KMS-11 (cell line): ENCODE data around the gene SYCP1.

ENCODE experiments used
- H2AFZ ChIP-seq: fragments of 200-600 bp; sonication (generic); 2 replicates; pipeline ENCODE4 v1.6.1; 2016; ENCODE audit warnings: antibody characterized with exemption, mixed run types, low read depth
- H3K27ac ChIP-seq: fragments of 200-600 bp; sonication (generic); 2 replicates; pipeline ENCODE4 v1.6.1; 2016; ENCODE audit warnings: mild to moderate bottlenecking, mixed run types
- H3K27me3 ChIP-seq: fragments of 200-600 bp; sonication (generic); 2 replicates; pipeline ENCODE4 v1.6.1; 2017; ENCODE audit warnings: mild to moderate bottlenecking, low read depth, mixed run types, moderate library complexity; ENCODE audit not compliant: insufficient read depth
- H3K36me3 ChIP-seq: fragments of 200-600 bp; sonication (generic); 2 replicates; pipeline ENCODE4 v1.6.1; 2017; ENCODE audit warnings: mild to moderate bottlenecking, mixed run types; ENCODE audit not compliant: insufficient read depth
- H3K4me1 ChIP-seq: fragments of 200-600 bp; sonication (generic); 2 replicates; pipeline ENCODE4 v1.6.1; 2016; ENCODE audit warnings: mild to moderate bottlenecking, low read depth, mixed run types; ENCODE audit not compliant: poor library complexity, severe bottlenecking
- H3K4me2 ChIP-seq: fragments of 200-600 bp; sonication (generic); 2 replicates; pipeline ENCODE4 v1.7.0; 2016; ENCODE audit warnings: mild to moderate bottlenecking, mixed run types
- H3K4me3 ChIP-seq: fragments of 200-600 bp; sonication (generic); IDR thresholded peaks from 2 replicates; pipeline ENCODE4 v1.6.1; 2017; ENCODE audit warnings: low read depth, low read length, mixed read lengths; ENCODE audit not compliant: insufficient read depth
- H3K79me2 ChIP-seq: fragments of 200-600 bp; sonication (generic); 2 replicates; pipeline ENCODE4 v1.6.1; 2016; ENCODE audit warnings: low read depth, mixed run types; ENCODE audit not compliant: insufficient read depth
- H3K9ac ChIP-seq: fragments of 200-600 bp; sonication (generic); 2 replicates; pipeline ENCODE4 v1.6.1; 2016; ENCODE audit warnings: mild to moderate bottlenecking, mixed run types
- H4K20me1 ChIP-seq: fragments of 200-600 bp; sonication (generic); 2 replicates; pipeline ENCODE4 v1.6.1; 2016; ENCODE audit warnings: mild to moderate bottlenecking, mixed run types; ENCODE audit not compliant: insufficient read depth
- CTCF ChIP-seq: fragments of 200-600 bp; sonication (generic); conservative IDR thresholded peaks from 2 replicates; pipeline ENCODE4 v1.6.1; 2017; ENCODE audit warnings: low read depth, mild to moderate bottlenecking, antibody characterized with exemption, low read length, moderate library complexity, mixed read lengths

SYCP1 gene

GRCh38 chr1:114926607-114927006, 71.9 kb downstream of the SYCP1 start:
- H3K27ac ChIP-seq, result no peak overlapping the region
- H3K79me2 ChIP-seq, result no peaks in the 10 kb centered on the region
- H3K36me3 ChIP-seq, result no peaks in the 10 kb centered on the region
- no peaks in the 10 kb centered on the region for H3K27me3 ChIP-seq
- H3K9ac ChIP-seq, result no peak overlapping the region
- no peak overlapping the region for H3K4me2 ChIP-seq
- no peaks in the 10 kb centered on the region for H4K20me1 ChIP-seq
- no peak for TF ChIP-seq CTCF
- no peak overlapping the region for H2AFZ ChIP-seq
- no peaks in the 10 kb centered on the region for H3K4me1 ChIP-seq
- H3K4me3 ChIP-seq, result no peak overlapping the region

GRCh38 chr1:114927401-114927800, 72.7 kb downstream of the SYCP1 start:
- Histone ChIP-seq H3K4me3 (no peak overlapping the region), H3K4me2 (no peak overlapping the region), H4K20me1 (no peaks in the 10 kb centered on the region), H3K27ac (no peak overlapping the region), H2AFZ (no peak overlapping the region), H3K9ac (no peak overlapping the region), H3K27me3 (no peaks in the 10 kb centered on the region), H3K36me3 (no peaks in the 10 kb centered on the region), H3K4me1 (no peaks in the 10 kb centered on the region), H3K79me2 (no peaks in the 10 kb centered on the region)
- no peak for TF ChIP-seq CTCF

- Histone ChIP-seq H3K27me3 (no peaks in the 10 kb centered on the region), H4K20me1 (no peaks in the 10 kb centered on the region), H3K9ac (no peak overlapping the region), H2AFZ (no peak overlapping the region), H3K36me3 (no peaks in the 10 kb centered on the region), H3K4me2 (no peak overlapping the region), H3K79me2 (no peaks in the 10 kb centered on the region), H3K4me1 (no peaks in the 10 kb centered on the region), H3K4me3 (no peak overlapping the region), H3K27ac (no peak overlapping the region)
- TF ChIP-seq CTCF, result no peak
Measured at GRCh38 chr1:114956570-114956969, 101.9 kb downstream of the SYCP1 start.

GRCh38 chr1:114959423-114959822, 104.8 kb downstream of the SYCP1 start:
- Histone ChIP-seq H3K27me3 (no peaks in the 10 kb centered on the region), H3K4me1 (no peaks in the 10 kb centered on the region), H3K4me2 (no peak overlapping the region), H3K79me2 (no peaks in the 10 kb centered on the region), H3K36me3 (no peaks in the 10 kb centered on the region), H4K20me1 (no peaks in the 10 kb centered on the region), H3K9ac (no peak overlapping the region), H2AFZ (no peak overlapping the region), H3K27ac (no peak overlapping the region), H3K4me3 (no peak overlapping the region)
- TF ChIP-seq CTCF, result no peak

GRCh38 chr1:114976891-114977290, 122.2 kb downstream of the SYCP1 start:
- TF ChIP-seq CTCF, result no peak
- Histone ChIP-seq H2AFZ (no peak overlapping the region), H3K4me3 (no peak overlapping the region), H3K9ac (no peak overlapping the region), H3K79me2 (no peaks in the 10 kb centered on the region), H3K36me3 (no peaks in the 10 kb centered on the region), H3K27me3 (no peaks in the 10 kb centered on the region), H4K20me1 (no peaks in the 10 kb centered on the region), H3K4me2 (no peak overlapping the region), H3K4me1 (no peaks in the 10 kb centered on the region), H3K27ac (no peak overlapping the region)
